HG02798 (cell line): Measurements from ENCODE around the gene DCP1B.

ENCODE experiments used
- ATAC-seq: cut with Tn5 transposase; IDR thresholded peaks from one replicate; pipeline ENCODE4 v1.9.1; 2021; ENCODE audit warnings: mild to moderate bottlenecking; ENCODE audit not compliant: unreplicated experiment, poor library complexity

Gene DCP1B

GRCh38 chr12:1937481-1938224, 66.6 kb downstream of the DCP1B start:
- no peak for ATAC-seq

GRCh38 chr12:1936406-1937320, 67.6 kb downstream of the DCP1B start:
- ATAC-seq = no peak

- no peak for ATAC-seq
These were observed 68.4 kb downstream of the DCP1B start for GRCh38 chr12:1935700-1936378.

GRCh38 chr12:1935242-1935641, 69.0 kb downstream of the DCP1B start:
- no peak for ATAC-seq

- no peak for ATAC-seq
These were observed 69.4 kb downstream of the DCP1B start for GRCh38 chr12:1934831-1935230.

GRCh38 chr12:1934068-1934467, 70.2 kb downstream of the DCP1B start:
- no peak for ATAC-seq

GRCh38 chr12:1933342-1934051, 70.8 kb downstream of the DCP1B start:
- ATAC-seq = peak; percentile 69

- no peak for ATAC-seq
These were observed 71.9 kb downstream of the DCP1B start for GRCh38 chr12:1932264-1932777.

GRCh38 chr12:1931642-1932041, 72.6 kb downstream of the DCP1B start:
- no peak for ATAC-seq

GRCh38 chr12:1930803-1931597, 73.3 kb downstream of the DCP1B start:
- ATAC-seq = no peak

- no peak for ATAC-seq
These were observed 74.1 kb downstream of the DCP1B start for GRCh38 chr12:1929985-1930802.

- ATAC-seq = no peak
These were observed 74.8 kb downstream of the DCP1B start for GRCh38 chr12:1929241-1929984.

GRCh38 chr12:1928439-1929121, 75.7 kb downstream of the DCP1B start:
- ATAC-seq = no peak

GRCh38 chr12:1927751-1928351, 76.4 kb downstream of the DCP1B start:
- ATAC-seq = no peak

GRCh38 chr12:1927051-1927680, 77.1 kb downstream of the DCP1B start:
- no peak for ATAC-seq

GRCh38 chr12:1926251-1926657, 78.0 kb downstream of the DCP1B start:
- ATAC-seq = no peak

- no peak for ATAC-seq
These were observed 78.6 kb downstream of the DCP1B start for GRCh38 chr12:1925684-1926006.
